Endothelial cell of umbilical vein (primary cell): Measurements from ENCODE around the gene CMTM4. TPM values are rescaled to one million over a fixed set of nuclear protein-coding genes. Genes with fewer than 3 reads are reported as not detected.

Experiments used
- BruUV-seq: library from RNA; stranded (reverse); fragments of 400-500 nt; replicated peaks from 2 replicates; lab custom pipeline; 2021; lab: Mats Ljungman, UMichigan
- CTCF ChIA-PET: fragments of 300-600, 350-600 bp; sonication (Branson Sonifier 250); formaldehyde crosslinking; loops from one replicate; lab custom pipeline; 2021; ENCODE audit warnings: antibody characterized with exemption, inconsistent platforms; lab: Charles Lee
- POLR2A ChIA-PET: fragments of 300-600, 350-600 bp; sonication (Branson Sonifier 250); formaldehyde crosslinking; loops from one replicate; lab custom pipeline; 2021; ENCODE audit warnings: antibody characterized with exemption, inconsistent platforms; lab: Charles Lee
- DNase-seq: peaks from one replicate; pipeline ENCODE4 v3.0.0-alpha.2; 2011; ENCODE audit warnings: low read depth, low spot score
- FAIRE-seq: peaks from 2 replicates; lab custom pipeline; 2011; peaks lifted over from hg19 to GRCh38; lab: Jason Lieb, UNC
- H2AFZ ChIP-seq: 2 replicates; pipeline ENCODE4 v1.6.0; 2012; ENCODE audit warnings: low read depth, low read length, control low read depth, inconsistent platforms
- H3K27ac ChIP-seq: 2 replicates; pipeline ENCODE4 v1.5.1; 2011; ENCODE audit warnings: low read depth, mild to moderate bottlenecking, control low read depth, low read length, moderate library complexity; ENCODE audit not compliant: insufficient read depth
- H3K27me3 ChIP-seq, 2 experiments: 2 replicates each; pipeline versions ENCODE4 v1.6.0 to v1.6.1; 2011; ENCODE audit warnings: low read length in 2 of 2, mixed read lengths in 1 of 2; ENCODE audit not compliant: control insufficient read depth in 2 of 2, insufficient read depth in 2 of 2
- H3K36me3 ChIP-seq, 2 experiments: 2 replicates in 1 of 2; 3 replicates in 1 of 2; pipeline ENCODE4 v1.5.1; 2011; ENCODE audit warnings: low read length in 2 of 2, mild to moderate bottlenecking in 1 of 2, moderate library complexity in 1 of 2; ENCODE audit not compliant: control insufficient read depth in 2 of 2, insufficient read depth in 2 of 2; ENCODE audit errors: extremely low read depth in 1 of 2
- H3K4me1 ChIP-seq: 3 replicates; pipeline ENCODE4 v1.5.1; 2011; ENCODE audit warnings: mild to moderate bottlenecking, low read length; ENCODE audit not compliant: control insufficient read depth, insufficient read depth; ENCODE audit errors: extremely low read depth
- H3K4me2 ChIP-seq: 2 replicates; pipeline ENCODE4 v1.6.1; 2011; ENCODE audit warnings: low read length, control low read depth, mixed read lengths; ENCODE audit not compliant: insufficient read depth
- H3K4me3 ChIP-seq, 3 experiments: fragments of 200-600 bp in 1 of 3; sonication (generic), shearing (Covaris generic) in 1 of 3; replicated peaks in 1 of 3; 2 replicates each; pipeline ENCODE4 v1.5.1; 2011 to 2016; ENCODE audit warnings: control low read depth in 3 of 3, low read length in 3 of 3, mild to moderate bottlenecking in 2 of 3, inconsistent platforms in 1 of 3, low read depth in 1 of 3, moderate library complexity in 1 of 3; ENCODE audit not compliant: insufficient read depth in 1 of 3
- H3K79me2 ChIP-seq: 2 replicates; pipeline ENCODE4 v1.6.0; 2012; ENCODE audit warnings: low read length, inconsistent platforms; ENCODE audit not compliant: control insufficient read depth, insufficient read depth
- H3K9ac ChIP-seq: replicated peaks from 2 replicates; pipeline ENCODE3; 2011; ENCODE audit warnings: low read length, control low read depth; ENCODE audit not compliant: insufficient read depth; ENCODE audit errors: extremely low read depth
- H3K9me1 ChIP-seq: replicated peaks from 3 replicates; pipeline ENCODE4 v1.6.0; 2011; ENCODE audit warnings: mild to moderate bottlenecking, low read length; ENCODE audit not compliant: control insufficient read depth, insufficient read depth; ENCODE audit errors: extremely low read depth
- H3K9me3 ChIP-seq: replicated peaks from 2 replicates; pipeline ENCODE4 v1.5.1; 2012; ENCODE audit warnings: low read length, inconsistent platforms; ENCODE audit not compliant: control insufficient read depth, insufficient read depth
- H4K20me1 ChIP-seq: replicated peaks from 2 replicates; pipeline ENCODE3; 2011; ENCODE audit warnings: mild to moderate bottlenecking, low read length; ENCODE audit not compliant: control insufficient read depth, insufficient read depth; ENCODE audit errors: extremely low read depth
- CTCF ChIP-seq, 2 donors: IDR thresholded peaks; 1 replicate in 1 of 2; 2 replicates in 1 of 2; pipeline ENCODE4 v1.5.1; 2011; ENCODE audit warnings: low read length in 2 of 2, mild to moderate bottlenecking in 2 of 2, moderate library complexity in 2 of 2, control low read depth in 1 of 2, inconsistent platforms in 1 of 2, low read depth in 1 of 2; ENCODE audit not compliant: insufficient read depth in 1 of 2; ENCODE audit errors: extremely low read depth in 1 of 2
- EZH2 ChIP-seq: IDR thresholded peaks from 2 replicates; pipeline ENCODE4 v1.6.1; 2012; ENCODE audit warnings: borderline replicate concordance, low read depth, mild to moderate bottlenecking, moderate library complexity, low read length, inconsistent platforms; ENCODE audit not compliant: severe bottlenecking
- FOS ChIP-seq: IDR thresholded peaks from 2 replicates; pipeline ENCODE4 v1.6.1; 2011; ENCODE audit warnings: mild to moderate bottlenecking, low read length, moderate library complexity, borderline replicate concordance; ENCODE audit not compliant: insufficient read depth
- GATA2 ChIP-seq: IDR thresholded peaks from 2 replicates; pipeline ENCODE4 v1.7.0; 2011; ENCODE audit warnings: low read depth, mild to moderate bottlenecking, moderate library complexity, mixed read lengths, low read length; ENCODE audit not compliant: insufficient read length, insufficient read depth
- JUN ChIP-seq: IDR thresholded peaks from 2 replicates; pipeline ENCODE4 v1.6.1; 2011; ENCODE audit warnings: borderline replicate concordance, low read depth; ENCODE audit not compliant: insufficient read length, insufficient read depth
- MAX ChIP-seq: IDR thresholded peaks from 2 replicates; pipeline ENCODE4 v1.6.1; 2011; ENCODE audit not compliant: insufficient read depth, insufficient read length
- MYC ChIP-seq: IDR thresholded peaks from one replicate; pipeline ENCODE4 v1.6.1; 2011; ENCODE audit warnings: mild to moderate bottlenecking, low read depth, low read length
- POLR2A ChIP-seq: IDR thresholded peaks from 2 replicates; pipeline ENCODE4 v1.6.1; 2012; ENCODE audit warnings: low read depth, mild to moderate bottlenecking, control low read depth, low read length
- POLR2AphosphoS5 ChIP-seq: IDR thresholded peaks from 2 replicates; pipeline ENCODE4 v1.6.1; 2012; ENCODE audit warnings: low read depth, mild to moderate bottlenecking, control low read depth, low read length, moderate library complexity; ENCODE audit not compliant: insufficient read depth
- dilution Hi-C: fragments of 300-500 bp; cut with MboI; formaldehyde crosslinking; loops from one replicate; pipeline ENCODE4 v1.15.0; 2019; ENCODE audit warnings: low sequenced_read_pairs; ENCODE audit not compliant: extremely low pct_ligation_motif_present
- intact Hi-C: fragments of 100-400 bp; cut with micrococcal nuclease; formaldehyde crosslinking; loops from one replicate; pipeline ENCODE4 v1.10.0; 2022
- polyA plus RNA-seq, 4 experiments: library from polyadenylated mRNA; depleted of rRNA in 3 of 4; stranded (reverse) in 3 of 4; unstranded in 1 of 4; fragments of >200 nt; gene quantifications; 2 replicates each; pipeline versions ENCODE4 v1.2.1 to v1.2.3, GENCODE V29; 2011 to 2012; ENCODE audit warnings: missing spikeins in 1 of 4
- total RNA-seq: library from RNA; stranded (reverse); gene quantifications from 2 replicates; pipeline ENCODE4 v1.2.3, GENCODE V29; 2021

The CMTM4 gene
- total and polyA plus RNA-seq, 2 donors (not counting 3 experiments of a cell fraction or from before 2014, with no cell fraction given): 9.0 to 10.7 TPM

- H3K27ac ChIP-seq: no peak overlapping the region
- intact Hi-C loops (no loop called here), dilution Hi-C loops (no loop called here)
- DNase-seq: no peak
- H3K4me2 ChIP-seq: no peak overlapping the region
- no peaks in the 10 kb centered on the region for H4K20me1 ChIP-seq
- BruUV-seq: no TSS peak
- H3K9me3 ChIP-seq: no peaks in the 10 kb centered on the region
- H3K9me1 ChIP-seq: no peaks in the 10 kb centered on the region
- H2AFZ ChIP-seq: no peak overlapping the region
- POLR2A ChIA-PET: no interaction called here
- no peaks in the 10 kb centered on the region for H3K36me3 ChIP-seq
- no peak overlapping the region for H3K9ac ChIP-seq
- no peak overlapping the region for H3K4me3 ChIP-seq
- peaks cover 2 to 7% of the 10 kb centered on the region in 2 experiments for H3K27me3 ChIP-seq
- H3K4me1 ChIP-seq: no peaks in the 10 kb centered on the region
- H3K79me2 ChIP-seq: no peaks in the 10 kb centered on the region
- CTCF ChIA-PET: no interaction called here
- no peak for FAIRE-seq
- TF ChIP-seq MAX (no peak), FOS (no peak), POLR2A (no peak)
These were observed 9.9 kb upstream of the CMTM4 start for GRCh38 chr16:66706506-66706880.

GRCh38 chr16:66705790-66706505 is 9.4 kb upstream of the CMTM4 start:
- Histone ChIP-seq H2AFZ (no peak overlapping the region), H3K9me1 (no peaks in the 10 kb centered on the region), H3K9ac (no peak overlapping the region), H4K20me1 (no peaks in the 10 kb centered on the region), H3K4me3 (no peak overlapping the region), H3K36me3 (no peaks in the 10 kb centered on the region), H3K27me3 (peaks cover 2 to 7% of the 10 kb centered on the region in 2 experiments), H3K9me3 (no peaks in the 10 kb centered on the region), H3K27ac (no peak overlapping the region), H3K4me2 (no peak overlapping the region), H3K79me2 (no peaks in the 10 kb centered on the region), H3K4me1 (no peaks in the 10 kb centered on the region)
- TF ChIP-seq FOS: no peak
- TF ChIP-seq MYC: no peak
- no peak for TF ChIP-seq JUN
- TF ChIP-seq CTCF (IDR thresholded peaks at IDR 0.05; ENCODE audit: extremely low read depth in 1 of 2, insufficient read depth in 1 of 2, low read depth in 1 of 2, low read length in 2 of 2): no peak
- TF ChIP-seq EZH2: no peak
- TF ChIP-seq POLR2AphosphoS5: no peak
- TF ChIP-seq GATA2: no peak
- TF ChIP-seq POLR2A: no peak
- no peak for TF ChIP-seq MAX
- POLR2A ChIA-PET: no interaction called here
- intact Hi-C loops: no loop called here
- DNase-seq (peak; percentile 24), FAIRE-seq (no peak)
- no TSS peak for BruUV-seq
- CTCF ChIA-PET: interaction anchor here (0.6 kb wide), 1 partner anchor 42 kb away, joined by 3 read pairs; no protein-coding TSS in a partner anchor
- dilution Hi-C loops: no loop called here
